SU-DHL-6 (cell line): ENCODE results near the gene FAM111B.
"Not testable (repeated sequence)": the region's sequence is repeated elsewhere in the genome, so short reads cannot be mapped to it uniquely, and the experiment has no call there.

Experiments used
- CTCF ChIP-seq: fragments of 200-600 bp; sonication (generic); IDR thresholded peaks from one replicate; pipeline ENCODE4 v1.5.1; 2017; ENCODE audit warnings: antibody characterized with exemption, mild to moderate bottlenecking, low read length, moderate library complexity; ENCODE audit not compliant: insufficient read depth, poor library complexity, severe bottlenecking
- EZH2phosphoT487 ChIP-seq: fragments of 200-600 bp; sonication (generic), shearing (Covaris generic); conservative IDR thresholded peaks from 2 replicates; pipeline ENCODE4 v1.6.1; 2018; ENCODE audit warnings: mild to moderate bottlenecking, antibody characterized with exemption, low read length, moderate library complexity, mixed read lengths

- TF ChIP-seq CTCF, EZH2phosphoT487: not testable (repeated sequence)
Observed at GRCh38 chr11:59080421-59080820, 26.6 kb upstream of the FAM111B start.
